ENCODE measurements around the gene MKI67. TPM values are rescaled to one million over a fixed set of nuclear protein-coding genes. Genes with fewer than 3 reads are reported as not detected.

MKI67 gene
- total and polyA plus RNA-seq, 2 of the 13 experiments (the other 11 are each of a cell fraction or from before 2014, with no cell fraction given) = 6.7 to 22.9 TPM

DNA sequence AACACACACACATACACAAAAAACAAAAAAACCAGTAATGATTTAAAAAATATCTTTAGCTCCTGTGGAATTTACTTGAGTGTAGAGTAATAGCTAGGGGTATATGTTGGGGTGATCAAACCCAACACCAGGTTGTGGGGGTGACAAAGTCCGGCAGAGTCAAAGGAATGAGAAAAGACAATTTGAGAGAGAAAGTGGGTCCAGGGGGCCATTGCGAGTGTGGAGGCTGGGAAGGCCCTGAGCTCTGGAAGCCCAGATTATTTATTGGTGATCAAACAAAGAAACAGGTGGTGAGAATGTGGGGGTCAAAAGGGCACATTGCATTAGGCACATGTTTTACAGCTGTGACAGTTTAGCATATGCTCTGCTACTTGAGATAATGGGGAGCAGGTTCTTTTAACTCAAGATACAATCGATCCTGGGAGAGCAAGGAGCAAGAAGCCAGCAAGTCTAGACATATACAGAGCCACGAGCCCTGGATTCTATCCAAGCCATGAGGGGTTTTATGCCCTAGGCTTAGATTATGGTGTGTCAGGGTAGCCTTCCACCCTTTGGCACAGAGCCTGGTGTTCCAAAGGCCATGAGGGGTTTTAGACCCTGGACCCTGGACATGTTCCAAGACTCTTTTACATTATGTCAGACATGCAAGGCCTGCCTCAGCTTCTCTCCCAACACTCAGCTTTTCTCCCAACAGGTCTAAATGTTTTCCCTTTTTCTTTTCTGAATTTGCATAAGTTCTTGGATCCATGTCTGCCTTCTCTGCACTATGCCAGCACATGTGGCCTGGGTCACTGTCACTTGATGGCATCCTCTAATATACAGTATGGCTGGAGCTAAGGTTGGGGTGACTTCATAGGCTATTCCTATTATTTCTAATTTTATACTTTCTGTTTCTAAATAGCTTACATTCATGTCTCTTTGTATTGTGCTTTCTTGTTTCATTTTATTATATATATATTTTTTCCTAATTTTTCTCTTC, 48.6 kb upstream of the MKI67 start (continued):
- TF ChIP-seq, protein P1, sequence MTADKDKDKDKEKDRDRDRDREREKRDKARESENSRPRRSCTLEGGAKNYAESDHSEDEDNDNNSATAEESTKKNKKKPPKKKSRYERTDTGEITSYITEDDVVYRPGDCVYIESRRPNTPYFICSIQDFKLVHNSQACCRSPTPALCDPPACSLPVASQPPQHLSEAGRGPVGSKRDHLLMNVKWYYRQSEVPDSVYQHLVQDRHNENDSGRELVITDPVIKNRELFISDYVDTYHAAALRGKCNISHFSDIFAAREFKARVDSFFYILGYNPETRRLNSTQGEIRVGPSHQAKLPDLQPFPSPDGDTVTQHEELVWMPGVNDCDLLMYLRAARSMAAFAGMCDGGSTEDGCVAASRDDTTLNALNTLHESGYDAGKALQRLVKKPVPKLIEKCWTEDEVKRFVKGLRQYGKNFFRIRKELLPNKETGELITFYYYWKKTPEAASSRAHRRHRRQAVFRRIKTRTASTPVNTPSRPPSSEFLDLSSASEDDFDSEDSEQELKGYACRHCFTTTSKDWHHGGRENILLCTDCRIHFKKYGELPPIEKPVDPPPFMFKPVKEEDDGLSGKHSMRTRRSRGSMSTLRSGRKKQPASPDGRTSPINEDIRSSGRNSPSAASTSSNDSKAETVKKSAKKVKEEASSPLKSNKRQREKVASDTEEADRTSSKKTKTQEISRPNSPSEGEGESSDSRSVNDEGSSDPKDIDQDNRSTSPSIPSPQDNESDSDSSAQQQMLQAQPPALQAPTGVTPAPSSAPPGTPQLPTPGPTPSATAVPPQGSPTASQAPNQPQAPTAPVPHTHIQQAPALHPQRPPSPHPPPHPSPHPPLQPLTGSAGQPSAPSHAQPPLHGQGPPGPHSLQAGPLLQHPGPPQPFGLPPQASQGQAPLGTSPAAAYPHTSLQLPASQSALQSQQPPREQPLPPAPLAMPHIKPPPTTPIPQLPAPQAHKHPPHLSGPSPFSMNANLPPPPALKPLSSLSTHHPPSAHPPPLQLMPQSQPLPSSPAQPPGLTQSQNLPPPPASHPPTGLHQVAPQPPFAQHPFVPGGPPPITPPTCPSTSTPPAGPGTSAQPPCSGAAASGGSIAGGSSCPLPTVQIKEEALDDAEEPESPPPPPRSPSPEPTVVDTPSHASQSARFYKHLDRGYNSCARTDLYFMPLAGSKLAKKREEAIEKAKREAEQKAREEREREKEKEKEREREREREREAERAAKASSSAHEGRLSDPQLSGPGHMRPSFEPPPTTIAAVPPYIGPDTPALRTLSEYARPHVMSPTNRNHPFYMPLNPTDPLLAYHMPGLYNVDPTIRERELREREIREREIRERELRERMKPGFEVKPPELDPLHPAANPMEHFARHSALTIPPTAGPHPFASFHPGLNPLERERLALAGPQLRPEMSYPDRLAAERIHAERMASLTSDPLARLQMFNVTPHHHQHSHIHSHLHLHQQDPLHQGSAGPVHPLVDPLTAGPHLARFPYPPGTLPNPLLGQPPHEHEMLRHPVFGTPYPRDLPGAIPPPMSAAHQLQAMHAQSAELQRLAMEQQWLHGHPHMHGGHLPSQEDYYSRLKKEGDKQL (CRISPR knock-in tag; IDR thresholded peaks at IDR 0.05; ENCODE audit: low read depth) = no peak
- TF ChIP-seq TBP (CRISPR knock-in tag; IDR thresholded peaks at IDR 0.05) (no peak), HNF4A (CRISPR knock-in tag; IDR thresholded peaks at IDR 0.05) (peak; percentile 55; the same call in 1 of the 2 replicates), ZNF331 (CRISPR knock-in tag; IDR thresholded peaks at IDR 0.05) (no peak), GFI1 (CRISPR knock-in tag; IDR thresholded peaks at IDR 0.05; ENCODE audit: borderline replicate concordance) (no peak), ATF2 (CRISPR knock-in tag; IDR thresholded peaks at IDR 0.05) (no peak), NR2F1 (CRISPR knock-in tag; IDR thresholded peaks at IDR 0.05) (peak in 1 of 2 experiments; percentile 66; a peak in 2 of 4 replicates), TOPORS (CRISPR knock-in tag; IDR thresholded peaks at IDR 0.05) (no peak), HMGXB3 (CRISPR knock-in tag; IDR thresholded peaks at IDR 0.05; ENCODE audit: borderline replicate concordance) (no peak), JUN (CRISPR knock-in tag; IDR thresholded peaks at IDR 0.05) (no peak), NR2F2 (IDR thresholded peaks at IDR 0.05; ENCODE audit: borderline replicate concordance, low read depth) (0 out of 2 replicates have a peak, but pooled peaks have one; percentile 28), ZNF552 (CRISPR knock-in tag; IDR thresholded peaks at IDR 0.05; ENCODE audit: borderline replicate concordance) (no peak), TCF7L2 (IDR thresholded peaks at IDR 0.05; ENCODE audit: low read depth, low read length) (no peak), ZC3H13 (CRISPR knock-in tag; IDR thresholded peaks at IDR 0.05) (no peak)
